ENCODE results near the gene CAPZA1. TPM values are rescaled to one million over a fixed set of nuclear protein-coding genes. Genes with fewer than 3 reads are reported as not detected.
A peak's percentile ranks its signal among the peaks of the same experiment; 100 is the strongest.

Gene CAPZA1
- total and polyA plus RNA-seq, 2 of the 8 experiments (the other 6 are each of a cell fraction or from before 2014, with no cell fraction given) = 48.9 to 107 TPM

GRCh38 chr1:112626193-112626592, 6.6 kb downstream of the CAPZA1 start:
- H3K4me1 ChIP-seq (replicated peaks in 1 of 4; ENCODE audit: control insufficient read depth in 3 of 4, insufficient read depth in 4 of 4, low read length in 3 of 4) = no peaks in the 10 kb centered on the region
- no peak overlapping the region for H3K23ac ChIP-seq (ENCODE audit: insufficient read length)
- no peak overlapping the region for H3K4me2 ChIP-seq (ENCODE audit: insufficient read depth in 1 of 2, low read depth in 2 of 2, low read length in 2 of 2)
- no peaks in the 10 kb centered on the region for H3K9me3 ChIP-seq (ENCODE audit: insufficient read depth in 2 of 2, low read depth in 1 of 2, low read length in 1 of 2)
- H3K79me1 ChIP-seq (ENCODE audit: low read depth, low read length) = peaks cover 3% of the 10 kb centered on the region
- H4K91ac ChIP-seq (replicated peaks; ENCODE audit: insufficient read length, low read length) = no peak overlapping the region
- H3K14ac ChIP-seq (ENCODE audit: insufficient read length) = no peak overlapping the region
- POLR2A ChIA-PET (ENCODE audit: partially characterized antibody) = no interaction called here
- no peak overlapping the region for H4K8ac ChIP-seq (ENCODE audit: extremely low read depth, insufficient read depth, low read length)
- H3K79me2 ChIP-seq (ENCODE audit: control insufficient read depth in 1 of 2, insufficient read depth in 2 of 2, low read length in 2 of 2) = peaks cover 19 to 90% of the 10 kb centered on the region in 2 experiments
- H2BK15ac ChIP-seq (ENCODE audit: low read length) = no peak overlapping the region
- no peak overlapping the region for H3K27ac ChIP-seq (ENCODE audit: low read depth, low read length)
- H2AFZ ChIP-seq (ENCODE audit: low read length) = no peak overlapping the region
- WGBS, 2 experiments (ENCODE audit: extremely low coverage in 1 of 2, insufficient coverage in 1 of 2, insufficient read length in 1 of 2, insufficient replicate concordance in 2 of 2, low coverage in 1 of 2, low lambda C conversion rate in 2 of 2, missing lambda C conversion rate in 1 of 2) = 88% methylated on average over 5 of the region's 5 CpGs; no CpG with 5 or more reads in 1 of the 2 experiments
- TF ChIP-seq YY1 (IDR thresholded peaks at IDR 0.05; ENCODE audit: low read depth, low read length) = no peak
- no peak for TF ChIP-seq JUND (IDR thresholded peaks at IDR 0.05; ENCODE audit: low read length)
- no peaks in the 10 kb centered on the region for H3K23me2 ChIP-seq (ENCODE audit: low read depth, low read length)
- CTCF ChIA-PET (ENCODE audit: partially characterized antibody) = interaction anchor here (1.0 kb wide), 1 partner anchor 10 kb away, joined by 3 read pairs; no protein-coding TSS in a partner anchor
- no peak overlapping the region for H3K18ac ChIP-seq (ENCODE audit: extremely low read depth, low read length)
- peaks cover 7 to 14% of the 10 kb centered on the region in 2 experiments for H4K20me1 ChIP-seq (replicated peaks in 1 of 2; ENCODE audit: control insufficient read depth in 1 of 2, insufficient read depth in 2 of 2, low read length in 2 of 2)
- H2AK5ac ChIP-seq (ENCODE audit: low read depth, low read length) = no peak overlapping the region
- peak overlapping the region; percentile 70 for H3K56ac ChIP-seq (replicated peaks; ENCODE audit: insufficient read length, low read depth, low read length)
- H3K27me3 ChIP-seq (replicated peaks in 1 of 4; ENCODE audit: control insufficient read depth in 3 of 4, extremely low read depth in 1 of 4, insufficient read depth in 3 of 4, low read length in 3 of 4) = no peaks in the 10 kb centered on the region
- H2BK5ac ChIP-seq (ENCODE audit: low read depth, low read length) = no peak overlapping the region
- no peak overlapping the region for H2BK120ac ChIP-seq (replicated peaks; ENCODE audit: low read depth, low read length)
- no peaks in the 10 kb centered on the region; a peak in 1 of 8 replicates for H3K36me3 ChIP-seq (ENCODE audit: control insufficient read depth in 2 of 4, insufficient read depth in 4 of 4, low read length in 3 of 4)
- H3K4ac ChIP-seq (replicated peaks; ENCODE audit: insufficient read length, low read depth, low read length) = no peak overlapping the region
- no peak overlapping the region for H3K4me3 ChIP-seq (ENCODE audit: extremely low read depth in 1 of 4, insufficient read depth in 2 of 4, low read depth in 3 of 4, low read length in 4 of 4)
- H3K9ac ChIP-seq (replicated peaks in 1 of 4; ENCODE audit: extremely low read depth in 1 of 4, low read depth in 3 of 4, low read length in 3 of 4) = no peak overlapping the region
- no peak overlapping the region for H4K5ac ChIP-seq (ENCODE audit: insufficient read length, low read depth, low read length)
- H2BK20ac ChIP-seq (ENCODE audit: low read length) = no peak overlapping the region
- FAIRE-seq = no peak
- H2BK12ac ChIP-seq (ENCODE audit: low read depth, low read length) = no peak overlapping the region
- no peak for DNase-seq (ENCODE audit: low read depth in 1 of 2, low spot score in 2 of 2)
